HL-60 (cell line): ENCODE measurements around the gene DYTN.

Experiments used
- DNase-seq, 2 experiments: peaks; one replicate each; pipeline ENCODE4 v3.0.0-alpha.2; 2010 to 2020; ENCODE audit warnings: low read depth in 1 of 2, low spot score in 1 of 2
- H3K27ac ChIP-seq: fragments of 250-450 bp; sonication (Bioruptor Pico); replicated peaks from 2 replicates; pipeline ENCODE4 v1.5.1; 2020; ENCODE audit warnings: mild to moderate bottlenecking, moderate library complexity
- H3K27me3 ChIP-seq: fragments of 250-450 bp; sonication (Bioruptor Pico); 2 replicates; pipeline ENCODE4 v1.5.1; 2021; ENCODE audit warnings: mild to moderate bottlenecking, moderate library complexity; ENCODE audit not compliant: insufficient read depth, poor library complexity, severe bottlenecking
- H3K4me3 ChIP-seq: replicated peaks from 2 replicates; pipeline ENCODE4 v1.5.1; 2011; ENCODE audit warnings: mild to moderate bottlenecking, control low read depth, low read length; ENCODE audit not compliant: insufficient read depth
- GABPA ChIP-seq: IDR thresholded peaks from 2 replicates; pipeline ENCODE4 v1.6.1; 2012; ENCODE audit warnings: low read depth
- POLR2AphosphoS5 ChIP-seq: IDR thresholded peaks from 2 replicates; pipeline ENCODE4 v1.6.1; 2012; ENCODE audit warnings: low read depth
- SPI1 ChIP-seq: IDR thresholded peaks from 2 replicates; pipeline ENCODE4 v1.6.1; 2012; ENCODE audit warnings: low read depth, mild to moderate bottlenecking, borderline replicate concordance
- TF ChIP-seq, protein P1 (sequence below): IDR thresholded peaks from one replicate; pipeline ENCODE4 v1.5.1; 2011; ENCODE audit warnings: low read length, control low read depth, inconsistent platforms; ENCODE audit not compliant: insufficient read depth
- TF ChIP-seq, protein P2 (sequence below): IDR thresholded peaks from 2 replicates; pipeline ENCODE4 v1.6.1; 2012; ENCODE audit warnings: low read depth; ENCODE audit not compliant: insufficient replicate concordance

DYTN gene

DNA sequence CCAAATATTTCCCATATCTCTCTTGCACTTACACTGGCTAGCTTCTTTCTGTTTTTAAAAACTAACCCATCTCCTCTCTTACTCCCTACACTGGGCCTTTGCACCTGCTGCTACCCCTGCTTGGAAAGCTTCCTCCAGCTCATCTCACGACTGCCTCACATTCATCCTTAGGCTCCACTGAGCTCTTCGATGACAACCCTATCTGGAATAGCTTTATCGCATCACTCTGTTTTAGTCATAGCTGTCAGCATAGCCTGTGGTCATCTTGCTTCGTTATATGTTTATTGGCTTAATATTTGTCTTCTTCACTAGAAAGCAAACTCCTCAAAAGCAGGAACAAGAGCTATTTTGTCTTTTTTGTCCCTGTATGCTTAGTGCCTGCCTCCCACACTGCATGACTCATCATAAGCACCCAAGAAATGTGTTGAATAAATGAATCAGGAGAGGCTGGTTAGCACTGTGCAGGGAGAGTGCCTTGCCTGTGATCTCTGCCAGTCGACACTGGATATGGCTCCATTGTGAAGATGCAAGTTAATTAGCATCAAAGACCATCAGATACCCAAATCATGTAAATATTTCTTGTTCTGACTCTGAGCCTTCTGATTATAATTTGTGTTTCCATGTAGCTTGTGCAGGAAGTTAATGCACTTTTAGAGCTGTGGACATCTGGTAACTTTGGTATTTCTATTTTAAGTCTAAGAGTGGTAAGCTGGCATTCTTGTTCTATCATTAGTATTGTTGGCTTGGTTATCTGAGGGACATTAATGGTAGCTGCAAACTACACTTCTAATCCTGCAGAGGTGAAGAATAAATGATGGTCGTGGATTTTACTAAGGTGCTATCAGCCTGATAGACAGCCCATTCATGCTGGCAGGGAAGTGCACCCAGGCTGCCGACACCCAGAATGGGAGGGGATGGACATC, 10.3 kb upstream of the DYTN start:
- no peak overlapping the region for H3K27ac ChIP-seq
- TF ChIP-seq, protein P1, sequence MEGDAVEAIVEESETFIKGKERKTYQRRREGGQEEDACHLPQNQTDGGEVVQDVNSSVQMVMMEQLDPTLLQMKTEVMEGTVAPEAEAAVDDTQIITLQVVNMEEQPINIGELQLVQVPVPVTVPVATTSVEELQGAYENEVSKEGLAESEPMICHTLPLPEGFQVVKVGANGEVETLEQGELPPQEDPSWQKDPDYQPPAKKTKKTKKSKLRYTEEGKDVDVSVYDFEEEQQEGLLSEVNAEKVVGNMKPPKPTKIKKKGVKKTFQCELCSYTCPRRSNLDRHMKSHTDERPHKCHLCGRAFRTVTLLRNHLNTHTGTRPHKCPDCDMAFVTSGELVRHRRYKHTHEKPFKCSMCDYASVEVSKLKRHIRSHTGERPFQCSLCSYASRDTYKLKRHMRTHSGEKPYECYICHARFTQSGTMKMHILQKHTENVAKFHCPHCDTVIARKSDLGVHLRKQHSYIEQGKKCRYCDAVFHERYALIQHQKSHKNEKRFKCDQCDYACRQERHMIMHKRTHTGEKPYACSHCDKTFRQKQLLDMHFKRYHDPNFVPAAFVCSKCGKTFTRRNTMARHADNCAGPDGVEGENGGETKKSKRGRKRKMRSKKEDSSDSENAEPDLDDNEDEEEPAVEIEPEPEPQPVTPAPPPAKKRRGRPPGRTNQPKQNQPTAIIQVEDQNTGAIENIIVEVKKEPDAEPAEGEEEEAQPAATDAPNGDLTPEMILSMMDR: no peak
- no peak for TF ChIP-seq SPI1
- TF ChIP-seq GABPA: no peak
- no peak for TF ChIP-seq POLR2AphosphoS5
- TF ChIP-seq, protein P2, sequence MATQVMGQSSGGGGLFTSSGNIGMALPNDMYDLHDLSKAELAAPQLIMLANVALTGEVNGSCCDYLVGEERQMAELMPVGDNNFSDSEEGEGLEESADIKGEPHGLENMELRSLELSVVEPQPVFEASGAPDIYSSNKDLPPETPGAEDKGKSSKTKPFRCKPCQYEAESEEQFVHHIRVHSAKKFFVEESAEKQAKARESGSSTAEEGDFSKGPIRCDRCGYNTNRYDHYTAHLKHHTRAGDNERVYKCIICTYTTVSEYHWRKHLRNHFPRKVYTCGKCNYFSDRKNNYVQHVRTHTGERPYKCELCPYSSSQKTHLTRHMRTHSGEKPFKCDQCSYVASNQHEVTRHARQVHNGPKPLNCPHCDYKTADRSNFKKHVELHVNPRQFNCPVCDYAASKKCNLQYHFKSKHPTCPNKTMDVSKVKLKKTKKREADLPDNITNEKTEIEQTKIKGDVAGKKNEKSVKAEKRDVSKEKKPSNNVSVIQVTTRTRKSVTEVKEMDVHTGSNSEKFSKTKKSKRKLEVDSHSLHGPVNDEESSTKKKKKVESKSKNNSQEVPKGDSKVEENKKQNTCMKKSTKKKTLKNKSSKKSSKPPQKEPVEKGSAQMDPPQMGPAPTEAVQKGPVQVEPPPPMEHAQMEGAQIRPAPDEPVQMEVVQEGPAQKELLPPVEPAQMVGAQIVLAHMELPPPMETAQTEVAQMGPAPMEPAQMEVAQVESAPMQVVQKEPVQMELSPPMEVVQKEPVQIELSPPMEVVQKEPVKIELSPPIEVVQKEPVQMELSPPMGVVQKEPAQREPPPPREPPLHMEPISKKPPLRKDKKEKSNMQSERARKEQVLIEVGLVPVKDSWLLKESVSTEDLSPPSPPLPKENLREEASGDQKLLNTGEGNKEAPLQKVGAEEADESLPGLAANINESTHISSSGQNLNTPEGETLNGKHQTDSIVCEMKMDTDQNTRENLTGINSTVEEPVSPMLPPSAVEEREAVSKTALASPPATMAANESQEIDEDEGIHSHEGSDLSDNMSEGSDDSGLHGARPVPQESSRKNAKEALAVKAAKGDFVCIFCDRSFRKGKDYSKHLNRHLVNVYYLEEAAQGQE: no peak
- peaks cover 4% of the 10 kb centered on the region for H3K27me3 ChIP-seq
- H3K4me3 ChIP-seq: no peak overlapping the region
- no peak for DNase-seq

DNA sequence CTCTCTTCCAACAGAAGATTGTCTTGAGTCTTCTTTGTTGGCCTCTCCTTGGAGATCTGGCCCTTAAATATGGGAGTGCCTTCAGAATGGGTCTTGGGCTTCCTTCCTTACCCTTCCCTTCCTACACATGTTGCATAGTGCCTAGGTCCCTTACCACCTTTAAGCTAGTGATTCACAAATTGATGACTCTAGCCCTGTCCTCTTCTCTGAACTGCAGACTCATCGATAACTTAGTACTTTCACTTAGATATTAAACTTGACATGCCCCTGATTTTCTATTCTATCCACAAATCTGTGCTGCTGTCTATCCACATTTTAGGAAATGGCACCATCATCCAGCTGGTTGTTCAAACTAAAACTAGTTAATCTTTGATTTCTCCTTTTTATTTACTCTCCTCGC, 9.1 kb upstream of the DYTN start:
- Histone ChIP-seq H3K27me3 (peaks cover 4% of the 10 kb centered on the region), H3K27ac (no peak overlapping the region), H3K4me3 (no peak overlapping the region)
- TF ChIP-seq GABPA (no peak), POLR2AphosphoS5 (no peak), SPI1 (no peak)
- TF ChIP-seq, protein P2: no peak
- TF ChIP-seq, protein P1: no peak
- no peak for DNase-seq

DNA sequence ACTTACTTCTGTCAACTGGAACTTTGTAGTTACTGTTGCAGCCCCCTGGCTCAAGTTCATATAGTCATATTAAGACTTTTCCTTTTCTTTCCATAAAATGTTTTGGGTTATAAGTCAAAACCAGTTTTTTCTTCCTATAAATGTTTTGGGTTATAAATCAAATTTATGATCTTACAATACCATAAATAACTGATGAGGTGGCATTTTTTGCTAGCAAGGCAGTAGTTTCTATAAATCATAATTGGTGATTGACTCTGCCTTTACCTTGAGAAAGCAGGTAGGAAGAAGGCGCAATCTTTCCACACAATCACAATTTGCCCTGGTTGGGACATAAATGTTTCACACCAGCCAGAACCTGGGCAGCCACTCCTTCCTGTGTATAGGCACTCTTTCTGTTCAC, 5.1 kb upstream of the DYTN start:
- DNase-seq: no peak
- H3K4me3 ChIP-seq: no peak overlapping the region
- H3K27ac ChIP-seq: no peak overlapping the region
- H3K27me3 ChIP-seq: no peaks in the 10 kb centered on the region
- TF ChIP-seq, protein P2: no peak
- TF ChIP-seq SPI1 (no peak), POLR2AphosphoS5 (no peak), GABPA (no peak)
- TF ChIP-seq, protein P1: no peak
